RPMI7951 (cell line): ENCODE data around the gene APIP. TPM values are rescaled to one million over a fixed set of nuclear protein-coding genes. Genes with fewer than 3 reads are reported as not detected.

Source experiments
- DNase-seq: peaks from one replicate; pipeline ENCODE4 v3.0.0-alpha.2; 2012; ENCODE audit warnings: low read depth
- total RNA-seq: library from RNA; depleted of rRNA; stranded (reverse); fragments of >200 nt; shearing (Covaris generic); gene quantifications from 2 replicates; pipeline ENCODE4 v1.2.3, GENCODE V29; 2014

APIP gene
- total RNA-seq, 1 experiment from 2014 or later = 40.3 TPM

DNA sequence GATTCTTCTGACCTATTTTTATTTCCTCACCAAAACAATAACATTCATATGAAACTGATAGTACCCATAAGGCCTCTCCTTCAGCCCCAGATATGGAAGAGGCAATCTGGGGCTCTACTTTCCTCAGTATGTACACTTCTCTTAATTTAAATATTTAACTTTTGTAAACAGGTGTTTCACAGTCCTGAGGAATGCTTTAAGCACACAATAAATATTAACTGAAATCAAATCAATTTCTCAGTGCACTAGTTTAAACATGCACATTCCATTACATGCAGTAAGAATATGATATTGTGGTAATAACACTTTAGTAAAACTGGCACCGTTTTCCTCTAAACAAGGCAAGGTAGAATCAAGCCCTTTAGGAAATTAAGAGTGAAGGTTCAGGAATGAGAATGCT, 28.9 kb downstream of the APIP start:
- no peak for DNase-seq

- no peak for DNase-seq
These were observed 29.6 kb downstream of the APIP start for GRCh38 chr11:34886609-34887008.

- DNase-seq = no peak
These were observed 34.3 kb downstream of the APIP start for GRCh38 chr11:34881900-34882299.

- no peak for DNase-seq
These were observed 38.7 kb downstream of the APIP start for GRCh38 chr11:34877375-34877975.

GRCh38 chr11:34874202-34874601, 42.0 kb downstream of the APIP start:
- no peak for DNase-seq

- DNase-seq = no peak
These were observed 45.5 kb downstream of the APIP start for GRCh38 chr11:34870548-34871196.

DNA sequence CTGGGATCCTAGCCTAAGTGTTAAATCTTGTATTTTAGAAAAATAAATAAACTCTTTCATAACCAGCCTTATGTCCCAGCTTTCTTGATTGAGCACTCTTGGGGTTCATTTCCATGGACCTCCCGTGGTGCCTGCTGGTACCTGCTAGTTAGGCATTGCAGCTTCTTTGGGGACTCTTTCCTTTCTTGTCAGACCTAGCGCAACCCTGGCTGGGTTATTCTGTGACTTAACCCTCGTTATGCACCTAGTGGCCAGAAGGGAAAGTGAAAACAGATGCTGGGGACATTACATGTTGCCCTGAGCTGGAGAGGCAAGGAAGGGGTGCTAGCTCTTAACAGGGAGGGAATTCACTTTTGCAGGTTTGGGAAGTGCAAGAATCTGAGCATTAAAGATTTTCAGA, 46.8 kb downstream of the APIP start:
- DNase-seq = no peak

DNA sequence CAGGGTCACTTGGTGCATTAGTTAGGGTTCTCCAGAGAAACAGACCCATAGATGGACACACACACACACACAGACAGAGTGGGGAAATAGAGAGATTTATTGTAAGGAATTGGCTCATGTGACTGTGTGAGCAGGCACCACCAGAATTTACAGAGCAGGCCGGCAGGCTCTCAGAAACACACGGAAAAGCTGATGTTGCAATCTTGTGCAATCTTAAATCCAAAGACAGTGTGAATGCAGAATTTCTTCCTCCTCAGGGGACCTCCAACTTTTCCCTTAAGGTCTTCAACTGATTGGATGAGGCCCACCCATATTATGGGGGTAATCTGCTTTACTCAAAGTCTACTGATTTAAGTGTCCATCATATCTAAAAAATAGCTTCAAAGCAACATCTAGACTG, 49.8 kb downstream of the APIP start:
- no peak for DNase-seq

DNA sequence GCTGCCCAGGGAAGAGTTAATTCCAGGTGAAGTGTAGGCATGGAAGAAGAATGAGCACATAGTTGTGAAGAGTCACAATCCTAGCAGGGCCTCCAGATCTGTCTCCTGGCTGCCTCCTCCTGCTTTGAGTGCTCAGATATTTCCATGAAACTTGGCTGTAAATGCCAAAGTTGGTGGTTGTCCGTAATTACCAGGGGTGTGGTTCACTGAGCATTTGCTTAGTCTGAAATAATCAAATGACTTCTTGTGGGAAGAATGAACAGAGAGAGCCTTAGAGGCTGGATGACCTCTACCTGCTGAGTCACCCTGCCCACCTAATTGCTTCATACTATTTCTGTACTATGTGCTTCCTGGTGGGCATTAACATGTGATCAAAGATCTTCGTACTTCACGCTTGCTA, 50.9 kb downstream of the APIP start:
- DNase-seq = peak; percentile 44

DNA sequence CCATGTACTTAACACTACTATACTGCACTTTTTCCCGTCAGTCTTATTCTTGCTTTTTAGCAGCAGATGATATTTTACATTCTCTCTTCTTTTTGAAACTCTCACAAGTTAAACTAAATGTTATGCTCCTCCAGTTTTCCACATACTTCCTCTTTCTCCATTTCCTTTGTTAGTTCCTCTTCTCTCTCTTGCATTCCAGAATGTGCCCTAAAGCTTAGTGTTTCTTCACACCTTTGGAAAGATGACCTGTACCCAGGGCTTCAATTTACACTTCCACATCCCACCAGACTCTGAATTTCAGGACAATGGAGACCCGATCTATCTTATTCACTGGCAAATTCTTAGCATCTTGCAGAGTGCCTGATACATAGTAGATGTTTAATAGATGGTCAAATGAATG, 51.8 kb downstream of the APIP start:
- no peak for DNase-seq

DNA sequence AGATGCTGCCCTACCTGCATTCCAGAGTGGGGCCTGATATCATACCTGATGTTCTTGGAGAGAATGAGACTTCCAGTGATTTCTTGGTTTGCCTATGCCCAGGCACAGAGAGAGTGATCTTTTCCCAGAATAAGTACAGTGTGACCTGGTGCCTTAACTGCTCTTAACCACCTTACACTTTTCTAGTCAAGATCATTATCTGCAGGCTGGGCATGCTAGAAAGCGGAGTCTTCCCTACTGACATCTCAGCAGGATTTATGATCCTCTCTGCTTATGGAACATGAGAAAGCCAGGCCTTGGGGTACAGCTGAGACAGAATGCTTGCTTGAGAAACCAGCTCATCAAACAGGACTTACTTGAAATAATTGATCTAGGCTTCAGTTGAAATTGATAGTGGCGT, 53.1 kb downstream of the APIP start:
- no peak for DNase-seq

DNA sequence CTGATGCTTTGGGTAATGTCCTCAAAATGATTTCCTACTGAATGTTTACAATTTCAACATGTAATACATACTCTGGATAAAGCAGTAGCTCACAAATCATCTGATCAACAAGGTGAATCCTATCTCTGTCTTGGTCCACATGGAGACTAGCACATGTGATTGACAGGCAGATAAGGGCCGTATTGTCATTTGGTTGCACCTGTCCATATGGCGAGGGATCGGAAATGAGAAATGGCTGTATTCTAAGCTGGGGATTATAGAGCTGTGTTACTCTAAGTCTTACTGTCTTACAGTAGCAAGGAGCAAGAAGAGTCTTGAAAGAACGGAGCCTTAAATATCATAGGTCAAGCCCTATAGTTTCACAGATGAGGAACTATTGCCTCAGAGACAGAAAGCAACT, 55.7 kb downstream of the APIP start:
- DNase-seq = no peak

- no peak for DNase-seq
These were observed 56.1 kb downstream of the APIP start for GRCh38 chr11:34860034-34860433.

DNA sequence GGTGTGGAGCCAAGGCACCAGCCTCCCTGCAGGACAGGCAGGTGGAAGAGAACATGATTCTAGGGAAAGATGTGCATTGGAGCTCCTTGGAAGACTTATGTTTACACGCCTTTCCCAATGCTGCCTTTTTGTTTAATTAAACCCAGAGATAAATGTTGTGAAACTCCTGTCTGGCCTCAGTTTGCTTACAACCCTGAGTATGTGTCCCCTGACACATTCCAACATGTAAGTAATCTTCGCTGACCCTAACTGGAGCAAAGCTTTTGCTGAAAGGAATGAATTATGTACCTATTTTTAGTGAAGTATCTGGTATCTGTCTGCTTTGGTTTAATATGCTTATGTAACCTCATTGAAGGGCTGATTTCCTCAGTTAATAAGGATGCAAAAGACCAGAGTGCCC, 56.7 kb downstream of the APIP start:
- no peak for DNase-seq

- no peak for DNase-seq
These were observed 58.7 kb downstream of the APIP start for GRCh38 chr11:34857463-34857862.

DNA sequence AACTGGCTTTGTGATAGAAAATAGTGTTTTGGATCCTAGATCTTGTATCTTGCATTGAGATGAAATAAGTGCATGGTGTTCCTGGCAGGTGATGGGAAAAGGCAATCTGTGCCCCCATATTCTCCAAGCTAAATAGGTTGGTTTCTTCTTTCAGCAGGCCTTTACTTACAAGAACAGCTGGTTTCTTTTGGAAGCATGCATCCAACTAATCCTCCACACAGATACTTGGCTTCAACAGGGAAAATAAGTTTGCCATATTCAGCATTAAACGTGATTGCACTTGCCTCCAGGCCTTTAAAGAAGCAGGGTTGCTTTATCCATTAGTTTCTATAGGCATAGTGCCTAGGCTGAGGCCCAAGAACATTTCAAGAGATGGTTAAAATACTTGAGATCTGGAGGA, 59.9 kb downstream of the APIP start:
- DNase-seq = no peak

DNA sequence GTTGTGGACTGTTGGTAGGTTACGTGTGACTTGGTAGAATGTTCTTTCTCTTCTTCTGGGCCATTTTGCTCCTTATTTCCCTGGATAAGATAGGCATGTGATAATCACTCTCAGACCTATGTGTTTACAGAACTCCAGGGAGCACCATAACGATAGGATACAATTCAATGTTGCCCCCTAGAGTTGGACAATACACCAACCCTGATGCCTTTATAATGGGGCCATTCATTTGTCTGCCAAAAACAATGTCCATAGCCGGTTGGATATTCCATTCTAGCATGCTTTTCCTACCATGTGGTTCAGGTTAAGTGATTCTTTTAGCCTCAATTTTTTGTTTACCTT, 60.5 kb downstream of the APIP start:
- peak; percentile 47 for DNase-seq

DNA sequence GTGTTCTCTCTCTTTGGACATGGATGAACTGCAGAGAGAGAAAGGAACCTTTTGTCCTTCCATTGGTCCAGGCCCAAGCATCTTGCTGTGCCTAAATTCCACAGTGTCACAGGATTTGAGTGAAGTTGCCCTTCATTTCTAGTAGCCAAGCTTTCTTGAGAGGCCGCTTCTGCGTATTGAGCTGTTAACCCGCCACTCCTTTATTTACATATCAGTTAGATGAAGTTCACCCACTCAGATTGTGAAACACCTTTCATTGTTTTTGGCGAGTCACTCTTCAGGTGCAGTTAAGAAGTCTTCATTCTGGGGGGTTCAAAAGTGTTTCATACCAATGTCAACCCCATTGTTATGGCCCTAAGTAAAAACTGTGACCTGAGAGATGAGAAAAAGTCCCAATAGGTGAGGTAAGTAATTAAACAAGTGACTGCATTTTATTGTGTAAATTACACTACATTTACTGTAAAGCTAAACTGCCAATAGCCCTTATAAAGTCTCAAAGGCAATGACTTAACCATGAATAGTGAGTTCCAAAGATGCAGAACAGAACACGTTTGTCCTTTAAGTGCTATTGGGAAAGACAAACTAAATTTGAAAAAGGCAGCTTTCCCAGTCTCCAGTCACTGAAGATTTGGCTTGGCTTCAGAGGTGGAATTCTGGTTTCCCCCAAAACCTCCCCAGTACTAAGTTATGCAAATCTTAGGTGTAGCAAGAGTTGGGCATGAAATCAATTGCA, 61.0 kb downstream of the APIP start:
- no peak for DNase-seq

GRCh38 chr11:34851916-34852315, 64.3 kb downstream of the APIP start:
- no peak for DNase-seq

- DNase-seq = peak; percentile 32
These were observed 65.8 kb downstream of the APIP start for GRCh38 chr11:34850334-34850733.

DNA sequence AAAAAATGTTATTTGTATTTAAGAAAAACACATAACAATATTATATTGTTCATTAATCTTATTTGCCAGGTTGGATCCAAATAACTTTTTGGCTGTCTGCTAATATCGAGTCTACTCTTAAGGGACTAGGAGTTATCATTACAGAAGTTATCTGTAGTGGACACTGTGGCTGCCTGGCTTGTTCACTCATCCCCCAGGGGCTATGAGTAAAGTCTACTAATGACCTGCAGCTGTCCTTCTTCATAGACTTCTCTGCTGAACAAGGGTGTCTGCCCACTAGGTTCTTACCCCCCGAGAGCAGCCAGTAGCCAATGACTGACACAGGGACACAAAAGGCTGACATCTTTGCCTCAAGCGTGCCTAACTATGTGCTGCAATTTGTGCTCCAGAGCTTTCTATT, 69.7 kb downstream of the APIP start:
- peak; percentile 60 for DNase-seq

DNA sequence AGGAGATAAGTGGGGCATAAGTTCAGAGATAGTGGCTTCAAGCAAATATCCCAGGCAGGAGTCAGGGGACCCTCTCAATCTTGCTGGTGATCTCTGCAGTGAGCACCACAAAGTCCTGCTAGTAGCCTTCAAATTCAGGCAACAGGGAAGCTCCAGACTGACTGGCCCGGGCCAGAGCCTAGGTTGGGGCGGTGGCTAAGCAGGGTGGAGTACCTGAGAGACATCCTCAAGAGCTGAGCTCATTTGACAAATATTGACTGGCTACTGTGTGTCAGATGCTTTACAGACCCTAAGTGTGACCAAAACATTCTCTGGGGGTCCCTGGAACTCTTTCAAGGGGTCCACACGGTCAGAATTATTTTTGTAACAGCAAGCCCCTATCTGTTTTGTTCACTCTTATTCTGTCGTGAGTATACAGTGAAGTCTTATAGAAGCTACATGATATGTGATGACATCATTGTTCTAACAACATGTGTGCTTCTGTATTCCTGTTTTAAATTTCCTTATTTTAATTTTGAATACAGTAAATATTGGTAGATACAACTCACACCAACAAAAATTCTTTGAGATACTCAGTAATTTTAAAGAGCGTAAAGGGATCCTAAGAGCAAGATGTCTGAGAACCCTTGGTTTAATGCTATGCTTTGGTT, 71.6 kb downstream of the APIP start:
- no peak for DNase-seq

- no peak for DNase-seq
These were observed 72.9 kb downstream of the APIP start for GRCh38 chr11:34843271-34843670.
